Epithelial cell of esophagus (primary cell): ENCODE results near the gene ACSF2.
"Not testable (repeated sequence)": the region's sequence is repeated elsewhere in the genome, so short reads cannot be mapped to it uniquely, and the experiment has no call there.

Source experiments
- DNase-seq: peaks from one replicate; pipeline ENCODE4 v3.0.0; 2010; ENCODE audit warnings: low read depth
- H3K4me3 ChIP-seq: 2 replicates; pipeline ENCODE4 v1.5.1; 2011; ENCODE audit warnings: mild to moderate bottlenecking, low read length, control low read depth
- CTCF ChIP-seq: IDR thresholded peaks from 2 replicates; pipeline ENCODE4 v1.5.1; 2011; ENCODE audit warnings: low read depth, mild to moderate bottlenecking, low read length, control low read depth, inconsistent platforms; ENCODE audit not compliant: insufficient read depth; ENCODE audit errors: missing control alignments

The ACSF2 gene

GRCh38 chr17:50475362-50475761 lies 49.3 kb downstream of the ACSF2 start:
- DNase-seq, result no peak
- TF ChIP-seq CTCF, result no peak

GRCh38 chr17:50475775-50476544 lies 49.9 kb downstream of the ACSF2 start:
- not testable (repeated sequence) for H3K4me3 ChIP-seq, DNase-seq

More at GRCh38 chr17:50475362-50475761, 49.3 kb downstream of the ACSF2 start:
- H3K4me3 ChIP-seq, result no peak overlapping the region

- H3K4me3 ChIP-seq, result no peak overlapping the region
- TF ChIP-seq CTCF, result no peak
- no peak for DNase-seq
Observed at GRCh38 chr17:50476545-50477315, 50.7 kb downstream of the ACSF2 start.

GRCh38 chr17:50477976-50478375 lies 52.0 kb downstream of the ACSF2 start:
- H3K4me3 ChIP-seq, result no peak overlapping the region
- no peak for TF ChIP-seq CTCF
- DNase-seq, result no peak

GRCh38 chr17:50478391-50479381 lies 52.7 kb downstream of the ACSF2 start, which contains the start of gene RSAD1:
Gene RSAD1 (plus strand): TSS chr17:50478860. CDS start chr17:50478885, 25 bp downstream.
- peak within 1 kb of the TSS; percentile 89 for H3K4me3 ChIP-seq
- TF ChIP-seq CTCF, result peak; percentile 42
- peak; percentile 86 for DNase-seq

GRCh38 chr17:50479522-50480141 lies 53.6 kb downstream of the ACSF2 start:
- peak; percentile 60 for TF ChIP-seq CTCF
- peak; percentile 72 for DNase-seq
- H3K4me3 ChIP-seq, result peak overlapping the region; percentile 89
